ENCODE results near the gene IFT27.

IFT27 gene

DNA sequence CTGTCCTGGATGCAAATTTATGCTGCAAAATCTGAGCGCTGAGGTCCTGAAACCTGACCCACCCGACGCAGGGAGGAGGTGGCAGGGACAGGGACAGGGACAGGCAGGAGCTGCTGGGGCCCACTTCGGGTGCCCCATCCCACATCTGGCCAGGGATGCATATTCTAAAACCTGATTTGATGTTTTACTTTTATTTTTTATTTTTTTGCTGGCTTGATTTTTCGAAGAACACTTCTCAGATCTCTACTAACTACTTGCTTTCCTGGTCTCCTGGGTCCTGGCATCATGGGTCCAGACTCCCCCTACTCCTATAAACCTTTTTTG is 41.6 kb upstream of the IFT27 start:
- in situ Hi-C loops (cut with HindIII; ENCODE audit: low sequenced_read_pairs), result no loop called here
- DNase-seq (ENCODE audit: low read depth), result no peak
- TF ChIP-seq, protein P1, sequence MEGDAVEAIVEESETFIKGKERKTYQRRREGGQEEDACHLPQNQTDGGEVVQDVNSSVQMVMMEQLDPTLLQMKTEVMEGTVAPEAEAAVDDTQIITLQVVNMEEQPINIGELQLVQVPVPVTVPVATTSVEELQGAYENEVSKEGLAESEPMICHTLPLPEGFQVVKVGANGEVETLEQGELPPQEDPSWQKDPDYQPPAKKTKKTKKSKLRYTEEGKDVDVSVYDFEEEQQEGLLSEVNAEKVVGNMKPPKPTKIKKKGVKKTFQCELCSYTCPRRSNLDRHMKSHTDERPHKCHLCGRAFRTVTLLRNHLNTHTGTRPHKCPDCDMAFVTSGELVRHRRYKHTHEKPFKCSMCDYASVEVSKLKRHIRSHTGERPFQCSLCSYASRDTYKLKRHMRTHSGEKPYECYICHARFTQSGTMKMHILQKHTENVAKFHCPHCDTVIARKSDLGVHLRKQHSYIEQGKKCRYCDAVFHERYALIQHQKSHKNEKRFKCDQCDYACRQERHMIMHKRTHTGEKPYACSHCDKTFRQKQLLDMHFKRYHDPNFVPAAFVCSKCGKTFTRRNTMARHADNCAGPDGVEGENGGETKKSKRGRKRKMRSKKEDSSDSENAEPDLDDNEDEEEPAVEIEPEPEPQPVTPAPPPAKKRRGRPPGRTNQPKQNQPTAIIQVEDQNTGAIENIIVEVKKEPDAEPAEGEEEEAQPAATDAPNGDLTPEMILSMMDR (IDR thresholded peaks at IDR 0.05; ENCODE audit: low read depth, low read length, missing control alignments), result no peak

DNA sequence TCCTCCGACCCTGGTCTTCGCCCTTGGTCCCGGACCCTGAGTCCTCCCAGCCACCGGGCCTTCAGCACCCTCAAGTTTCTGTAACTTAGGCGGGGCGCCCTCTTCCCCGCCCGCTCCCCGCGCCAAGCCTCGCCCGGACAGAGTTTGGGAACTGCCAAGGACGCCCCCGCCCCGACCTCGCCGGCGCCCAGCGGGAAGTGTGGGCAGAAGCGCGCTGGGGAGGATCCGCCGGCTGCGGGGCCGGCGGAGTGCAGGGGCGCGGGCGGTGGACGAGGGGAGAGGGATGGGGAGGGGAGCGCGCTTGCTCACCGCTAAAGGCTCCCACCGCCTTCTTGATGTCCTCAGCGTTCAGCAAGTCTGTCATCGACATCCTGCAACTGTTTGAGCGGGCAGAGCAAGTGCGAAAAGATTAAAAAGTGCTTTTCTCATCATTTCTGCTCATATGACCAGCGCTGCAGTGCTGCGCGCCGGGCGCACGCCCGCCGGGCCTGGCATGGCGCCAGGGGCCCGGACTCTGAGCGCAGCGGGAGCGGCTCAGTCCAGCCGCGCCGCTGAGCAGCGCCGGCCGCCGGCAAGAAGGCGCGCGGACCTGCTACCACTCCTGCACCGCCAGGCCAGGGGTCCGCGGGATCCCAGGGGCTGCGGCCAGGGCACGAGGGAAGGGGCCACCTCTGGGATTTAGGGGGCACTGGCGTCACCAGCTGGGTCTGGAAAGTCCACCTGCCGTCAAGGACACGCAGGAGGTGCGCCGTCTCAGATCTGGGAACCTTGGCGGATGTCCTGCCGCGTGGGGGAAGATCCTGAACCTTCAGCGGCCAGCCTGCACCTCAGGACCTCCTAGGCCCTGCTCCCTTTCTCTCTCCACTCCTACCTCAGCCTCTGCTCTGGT is 41.0 kb upstream of the IFT27 start, which contains the start of gene PVALB:
Gene PVALB, minus strand, starts transcription at position 400 of the 889 bp plus-strand sequence. Its CDS starts 30 bp downstream, at position 370.
- H3K4me3 ChIP-seq (ENCODE audit: low read depth, low read length), result no peak within 1 kb of the TSS
- no peak for DNase-seq (ENCODE audit: low read depth)
- TF ChIP-seq, protein P1 (IDR thresholded peaks at IDR 0.05; ENCODE audit: low read depth, low read length, missing control alignments), result no peak
- in situ Hi-C loops (cut with HindIII; ENCODE audit: low sequenced_read_pairs), result no loop called here

More for the DNA sequence above, 41.6 kb upstream of the IFT27 start:
- H3K4me3 ChIP-seq (ENCODE audit: low read depth, low read length), result no peak overlapping the region

DNA sequence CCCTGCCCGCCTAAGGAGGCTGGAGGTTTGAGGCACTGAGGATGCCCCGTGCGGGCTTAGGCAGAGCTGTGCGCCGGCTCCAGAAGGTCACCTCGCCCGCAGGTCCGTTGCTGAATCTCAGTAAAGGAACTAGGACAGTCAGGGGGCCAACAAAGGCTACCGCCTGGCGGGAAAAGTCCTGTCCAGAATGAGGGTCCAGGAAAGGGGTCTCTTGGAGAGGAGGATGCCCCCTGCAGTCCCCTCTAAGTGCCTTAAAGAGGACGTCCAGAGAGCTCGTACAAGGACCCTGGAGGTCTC is 40.4 kb upstream of the IFT27 start:
- in situ Hi-C loops (cut with HindIII; ENCODE audit: low sequenced_read_pairs), result no loop called here
- no peak overlapping the region for H3K4me3 ChIP-seq (ENCODE audit: low read depth, low read length)
- TF ChIP-seq, protein P1 (IDR thresholded peaks at IDR 0.05; ENCODE audit: low read depth, low read length, missing control alignments), result no peak
- no peak for DNase-seq (ENCODE audit: low read depth)

- no peak overlapping the region for H3K4me3 ChIP-seq (ENCODE audit: low read depth, low read length)
- in situ Hi-C loops (cut with HindIII; ENCODE audit: low sequenced_read_pairs), result no loop called here
- DNase-seq (ENCODE audit: low read depth), result no peak
- TF ChIP-seq, protein P1 (IDR thresholded peaks at IDR 0.05; ENCODE audit: low read depth, low read length, missing control alignments), result no peak
These were observed 39.8 kb upstream of the IFT27 start for GRCh38 chr22:36815558-36816338.

DNA sequence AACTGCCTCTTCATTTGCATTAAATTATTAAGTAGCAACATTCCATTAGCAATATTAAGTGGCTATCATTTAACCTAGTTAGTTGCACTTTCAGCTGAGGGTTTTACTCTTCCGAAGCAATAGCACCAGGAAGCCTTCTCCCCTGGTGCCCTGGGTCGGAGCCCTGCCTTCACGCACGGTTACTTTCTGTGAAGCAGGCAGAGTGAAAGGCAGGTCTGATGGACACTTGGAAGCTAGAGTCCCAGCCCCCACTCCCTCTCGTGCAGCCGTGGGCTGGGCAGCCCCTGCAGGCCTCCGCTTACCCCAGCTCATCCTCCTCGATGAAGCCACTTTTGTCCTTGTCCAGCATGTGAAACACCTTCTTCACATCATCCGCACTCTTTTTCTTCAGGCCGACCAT is 38.9 kb upstream of the IFT27 start:
- in situ Hi-C loops (cut with HindIII; ENCODE audit: low sequenced_read_pairs), result no loop called here
- no peak for DNase-seq (ENCODE audit: low read depth)
- TF ChIP-seq, protein P1 (IDR thresholded peaks at IDR 0.05; ENCODE audit: low read depth, low read length, missing control alignments), result no peak
- no peak overlapping the region for H3K4me3 ChIP-seq (ENCODE audit: low read depth, low read length)

GRCh38 chr22:36811094-36811800 is 35.3 kb upstream of the IFT27 start:
- in situ Hi-C loops (cut with HindIII; ENCODE audit: low sequenced_read_pairs), result no loop called here
- no peak for DNase-seq (ENCODE audit: low read depth)
- H3K4me3 ChIP-seq (ENCODE audit: low read depth, low read length), result no peak overlapping the region
- TF ChIP-seq, protein P1 (IDR thresholded peaks at IDR 0.05; ENCODE audit: low read depth, low read length, missing control alignments), result no peak
